Activated effector memory CD4-positive, alpha-beta T cell treated with Interleukin-2 at 50 U/mL for 16 hours (primary cell): ENCODE data around the gene GRID2.

Source experiments
- DNase-seq: peaks from one replicate; pipeline ENCODE4 v3.0.0-alpha.2; 2020

GRID2 gene

GRCh38 chr4:92988301-92988700 is 684.5 kb downstream of the GRID2 start:
- DNase-seq, result no peak

- DNase-seq, result no peak
Observed at GRCh38 chr4:92992758-92993157, 689.0 kb downstream of the GRID2 start.

- no peak for DNase-seq
Observed at GRCh38 chr4:92994727-92995126, 691.0 kb downstream of the GRID2 start.

- no peak for DNase-seq
Observed at GRCh38 chr4:92996533-92996932, 692.8 kb downstream of the GRID2 start.

DNA sequence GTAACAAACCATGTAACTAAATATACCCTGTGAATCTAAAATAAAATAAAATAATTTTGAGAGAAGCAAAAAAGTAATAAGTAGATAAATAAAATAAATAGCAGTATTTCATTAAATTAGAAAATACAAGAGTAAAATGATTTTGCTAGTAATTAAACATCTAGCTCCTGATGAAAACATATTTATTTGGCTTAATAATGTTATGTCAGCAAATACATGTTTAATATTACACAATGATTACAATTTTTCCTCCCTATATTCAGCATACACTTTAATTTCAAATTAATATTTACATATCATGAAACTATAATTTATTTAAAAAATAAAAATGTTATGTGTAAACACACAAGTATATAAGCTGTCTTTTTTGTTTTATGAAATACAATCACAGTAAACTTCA is 697.1 kb downstream of the GRID2 start:
- DNase-seq, result no peak

- DNase-seq, result no peak
Observed at GRCh38 chr4:93002240-93002639, 698.5 kb downstream of the GRID2 start.

- DNase-seq, result no peak
Observed at GRCh38 chr4:93016350-93016749, 712.6 kb downstream of the GRID2 start.

GRCh38 chr4:93018243-93018642 is 714.5 kb downstream of the GRID2 start:
- DNase-seq, result no peak

- no peak for DNase-seq
Observed at GRCh38 chr4:93018806-93019205, 715.0 kb downstream of the GRID2 start.

- no peak for DNase-seq
Observed at GRCh38 chr4:93029769-93030168, 726.0 kb downstream of the GRID2 start.

- DNase-seq, result no peak
Observed at GRCh38 chr4:93030670-93031069, 726.9 kb downstream of the GRID2 start.

- no peak for DNase-seq
Observed at GRCh38 chr4:93031431-93032098, 727.8 kb downstream of the GRID2 start.

GRCh38 chr4:93042746-93043145 is 739.0 kb downstream of the GRID2 start:
- no peak for DNase-seq

DNA sequence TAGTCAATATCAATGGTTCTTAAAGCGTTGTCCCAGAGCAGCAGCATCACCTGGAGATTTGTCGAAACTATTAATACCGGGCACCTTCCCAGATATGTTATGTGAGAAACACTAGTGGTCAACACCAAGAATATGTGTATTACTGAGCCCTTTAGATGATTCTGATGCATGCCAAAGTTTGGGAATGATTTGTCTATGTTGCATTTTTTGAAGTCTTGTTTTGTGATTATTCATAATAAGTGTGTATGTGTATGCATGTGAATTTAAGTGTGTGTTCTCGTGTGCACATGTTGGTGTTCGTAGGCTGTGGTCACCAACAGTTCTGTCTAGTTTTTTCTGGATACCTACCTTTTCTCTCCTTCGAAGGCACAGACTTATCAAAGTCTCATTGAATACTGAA is 749.4 kb downstream of the GRID2 start:
- no peak for DNase-seq

GRCh38 chr4:93061826-93062225 is 758.1 kb downstream of the GRID2 start:
- DNase-seq, result no peak

DNA sequence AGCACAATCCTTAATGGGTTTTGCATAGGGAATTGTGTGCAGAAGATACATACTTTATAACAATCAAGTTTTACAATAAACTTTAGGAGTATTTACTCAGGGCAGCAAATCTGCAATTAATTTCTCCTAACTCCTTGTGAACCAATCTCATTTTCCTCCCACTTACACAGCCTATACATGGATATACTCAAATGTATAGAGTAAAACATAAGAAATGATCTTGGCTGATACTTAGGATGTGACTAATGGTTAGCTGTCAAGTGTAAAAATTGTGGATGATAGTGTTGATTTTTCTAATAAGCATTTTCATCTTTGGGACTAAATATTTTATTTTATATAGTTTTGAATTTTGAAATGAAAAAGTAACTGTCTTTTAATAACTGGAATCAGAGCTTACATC is 759.6 kb downstream of the GRID2 start:
- DNase-seq, result no peak

DNA sequence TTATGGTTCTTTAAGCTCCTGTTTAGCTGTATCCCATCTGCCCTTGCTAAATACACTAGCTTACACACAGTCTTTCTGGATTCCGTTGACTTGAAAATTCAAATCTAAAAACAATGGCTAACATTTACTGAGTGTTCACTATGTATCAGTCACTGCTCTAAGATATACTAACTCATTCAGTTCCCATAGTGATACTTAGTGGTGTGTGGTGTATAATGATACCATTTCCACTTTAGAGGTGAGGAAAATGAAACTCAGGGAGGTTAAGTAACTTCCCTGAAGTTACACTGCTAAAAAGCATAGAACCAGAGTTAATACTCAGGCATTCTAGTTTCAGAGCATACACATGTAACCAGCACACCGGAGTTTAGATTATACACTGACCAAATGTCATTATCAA is 762.0 kb downstream of the GRID2 start:
- DNase-seq, result no peak

DNA sequence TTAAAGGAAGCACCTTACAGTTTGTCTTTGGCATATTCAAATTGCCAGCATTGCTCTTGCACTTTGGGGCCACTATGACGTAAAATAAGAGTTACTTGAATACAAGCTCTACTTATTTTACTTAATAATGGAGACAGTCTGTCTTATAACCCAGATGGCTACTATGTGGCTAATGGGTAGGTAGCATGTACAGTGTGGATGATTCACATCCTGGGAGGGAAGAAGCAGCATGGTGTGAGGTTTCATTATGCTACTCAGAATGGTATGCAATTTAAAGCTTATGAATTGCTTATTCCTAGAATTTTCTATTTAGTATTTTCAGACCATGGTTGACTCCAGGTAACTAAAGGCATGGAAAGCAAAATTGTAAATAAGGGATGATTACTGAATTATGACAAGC is 763.0 kb downstream of the GRID2 start:
- DNase-seq, result no peak

- no peak for DNase-seq
Observed at GRCh38 chr4:93072292-93072691, 768.5 kb downstream of the GRID2 start.

DNA sequence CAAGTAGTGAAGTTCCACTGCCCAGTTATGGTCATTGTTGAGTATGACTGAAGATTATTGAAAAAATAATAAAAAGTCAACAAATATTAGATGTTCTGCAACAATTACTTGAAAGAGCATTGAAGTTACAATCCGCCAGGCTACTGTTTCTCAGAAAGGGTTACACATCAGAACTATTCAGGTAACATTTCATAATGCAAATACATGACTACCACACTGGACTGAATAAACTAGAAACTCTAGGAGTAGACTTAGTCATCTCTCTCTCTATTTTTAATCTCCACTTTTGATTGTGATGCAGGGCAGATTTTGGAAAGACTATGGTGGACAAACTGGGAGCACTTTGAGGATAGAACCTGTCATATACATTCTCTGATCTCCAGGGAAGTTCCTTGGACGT is 776.5 kb downstream of the GRID2 start:
- no peak for DNase-seq

DNA sequence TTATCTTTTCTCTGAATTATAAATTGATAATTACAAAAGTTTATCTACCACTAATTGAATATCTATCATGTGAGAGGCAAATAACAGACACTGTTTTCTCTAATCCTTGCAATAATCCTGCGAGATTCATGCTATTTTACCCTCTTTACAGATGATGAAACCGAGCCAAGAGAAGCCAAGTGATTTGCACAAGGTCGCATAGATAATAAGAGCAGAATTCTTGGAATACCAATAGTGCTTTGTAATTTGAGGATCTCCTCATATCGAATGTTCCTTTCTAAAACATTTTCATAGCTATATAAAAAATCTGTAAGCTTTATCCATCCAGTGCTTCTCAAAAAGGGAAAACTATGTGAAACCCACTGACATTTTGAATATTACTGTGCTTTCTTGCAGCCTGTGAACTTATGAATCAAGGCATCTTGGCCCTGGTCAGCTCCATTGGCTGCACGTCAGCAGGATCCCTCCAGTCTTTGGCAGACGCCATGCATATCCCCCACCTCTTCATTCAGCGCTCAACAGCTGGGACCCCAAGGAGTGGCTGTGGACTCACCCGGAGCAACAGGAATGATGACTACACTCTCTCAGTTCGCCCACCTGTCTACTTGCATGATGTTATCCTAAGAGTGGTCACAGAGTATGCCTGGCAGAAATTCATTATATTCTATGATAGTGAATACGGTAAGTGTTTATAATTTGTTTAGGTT is 781.0 kb downstream of the GRID2 start:
- no peak for DNase-seq

DNA sequence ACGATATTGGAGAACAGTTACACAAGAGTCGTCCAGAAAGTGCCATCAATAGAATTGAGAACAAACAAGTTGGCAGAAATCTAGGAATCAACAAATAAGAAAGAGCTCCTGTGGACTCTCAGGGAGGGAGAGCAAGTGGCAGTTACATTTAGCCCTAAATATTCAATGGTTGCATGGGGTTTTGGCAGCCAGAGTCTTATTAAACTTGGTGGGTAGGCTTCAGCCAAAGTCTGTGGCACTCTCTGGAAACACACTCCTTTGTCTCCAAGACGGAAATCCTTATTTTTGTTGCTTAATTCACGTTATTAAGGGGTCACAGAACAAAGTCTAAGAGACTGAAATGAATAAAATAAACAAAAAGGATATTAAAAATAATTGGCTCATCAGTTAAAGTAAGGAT is 782.6 kb downstream of the GRID2 start:
- DNase-seq, result no peak

DNA sequence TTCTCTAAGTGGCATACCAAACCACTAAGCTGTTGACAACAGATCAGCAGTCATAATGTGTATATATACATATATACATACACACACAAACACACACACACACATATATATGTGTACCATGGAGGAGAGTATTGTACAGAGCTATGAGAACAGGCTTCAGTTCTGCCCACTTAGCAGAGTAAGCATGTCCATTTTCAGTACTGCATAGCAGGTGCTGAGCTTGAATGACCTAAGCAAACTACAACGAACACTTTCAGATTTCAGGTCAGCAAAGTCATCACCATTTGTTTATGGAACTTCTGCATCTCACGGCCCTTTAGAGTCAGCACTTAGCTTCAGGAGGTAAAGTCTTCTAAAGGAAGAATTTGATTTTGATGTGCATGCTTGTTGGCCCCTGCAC is 789.0 kb downstream of the GRID2 start:
- DNase-seq, result no peak

GRCh38 chr4:93103042-93103441 is 799.3 kb downstream of the GRID2 start:
- no peak for DNase-seq

DNA sequence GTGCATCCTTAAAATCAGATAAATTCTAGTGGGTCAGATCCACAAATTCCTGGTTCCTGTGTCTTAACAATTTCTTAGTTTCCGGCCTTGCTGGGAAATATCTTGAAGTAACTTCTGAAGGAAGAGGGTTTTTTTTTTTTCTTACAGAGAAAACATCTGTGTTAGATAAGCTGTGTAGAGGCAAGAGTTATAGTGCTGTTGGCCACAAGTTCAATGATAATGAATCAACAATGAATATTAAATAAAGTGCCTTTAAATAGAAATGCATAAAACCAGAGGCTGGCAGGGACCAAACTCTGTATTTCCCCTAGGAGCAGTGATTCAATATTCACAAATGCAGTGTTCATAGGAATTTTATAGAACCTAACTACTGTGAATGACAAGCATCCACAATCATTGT is 812.9 kb downstream of the GRID2 start:
- no peak for DNase-seq
